Suprapubic skin (tissue), 4 donors: ENCODE measurements around the gene TNRC6B.

Source experiments
- EP300 ChIP-seq: sonication (generic); formaldehyde crosslinking; IDR thresholded peaks from one replicate; pipeline ENCODE4 v1.6.1; 2017; ENCODE audit warnings: antibody characterized with exemption
- POLR2A ChIP-seq, 2 donors: fragments of 450-650 bp; IDR thresholded peaks; one replicate each; pipeline ENCODE4 v1.6.1; 2017; ENCODE audit warnings: antibody characterized with exemption in 2 of 2, mild to moderate bottlenecking in 2 of 2, moderate library complexity in 2 of 2
- POLR2AphosphoS5 ChIP-seq, 3 donors: sonication (generic); formaldehyde crosslinking; IDR thresholded peaks; one replicate each; pipeline ENCODE4 v1.6.1; 2017; ENCODE audit warnings: antibody characterized with exemption in 3 of 3
- TF ChIP-seq, protein P1 (sequence below), 2 donors: fragments of 200-600 bp in 1 of 2; fragments of 450-650 bp in 1 of 2; sonication (generic) in 1 of 2; IDR thresholded peaks; one replicate each; pipeline ENCODE4 v1.5.1; 2016 to 2019; ENCODE audit warnings: antibody characterized with exemption in 2 of 2, mild to moderate bottlenecking in 1 of 2, moderate library complexity in 1 of 2

DNA sequence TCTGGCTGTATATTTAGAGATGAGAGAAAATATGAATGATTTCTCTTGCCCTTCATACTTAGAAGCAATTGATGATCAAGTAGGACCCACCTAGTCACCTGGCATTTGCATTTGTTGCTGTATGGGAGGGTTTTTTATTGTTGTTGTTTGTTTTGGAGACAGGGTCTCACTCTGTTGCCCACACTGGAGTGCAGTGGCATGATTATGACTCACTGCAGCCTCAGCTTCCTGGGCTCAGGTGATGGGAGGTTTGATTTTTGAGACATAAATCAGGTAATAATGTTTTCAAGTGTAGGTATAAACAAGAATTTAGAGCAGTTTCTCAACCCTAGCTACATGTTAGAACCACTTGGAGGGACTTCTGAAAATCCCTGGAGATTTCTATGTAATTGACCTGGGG lies 63.0 kb downstream of the TNRC6B start:
- TF ChIP-seq POLR2AphosphoS5 (IDR thresholded peaks at IDR 0.05) = no peak
- TF ChIP-seq, protein P1, sequence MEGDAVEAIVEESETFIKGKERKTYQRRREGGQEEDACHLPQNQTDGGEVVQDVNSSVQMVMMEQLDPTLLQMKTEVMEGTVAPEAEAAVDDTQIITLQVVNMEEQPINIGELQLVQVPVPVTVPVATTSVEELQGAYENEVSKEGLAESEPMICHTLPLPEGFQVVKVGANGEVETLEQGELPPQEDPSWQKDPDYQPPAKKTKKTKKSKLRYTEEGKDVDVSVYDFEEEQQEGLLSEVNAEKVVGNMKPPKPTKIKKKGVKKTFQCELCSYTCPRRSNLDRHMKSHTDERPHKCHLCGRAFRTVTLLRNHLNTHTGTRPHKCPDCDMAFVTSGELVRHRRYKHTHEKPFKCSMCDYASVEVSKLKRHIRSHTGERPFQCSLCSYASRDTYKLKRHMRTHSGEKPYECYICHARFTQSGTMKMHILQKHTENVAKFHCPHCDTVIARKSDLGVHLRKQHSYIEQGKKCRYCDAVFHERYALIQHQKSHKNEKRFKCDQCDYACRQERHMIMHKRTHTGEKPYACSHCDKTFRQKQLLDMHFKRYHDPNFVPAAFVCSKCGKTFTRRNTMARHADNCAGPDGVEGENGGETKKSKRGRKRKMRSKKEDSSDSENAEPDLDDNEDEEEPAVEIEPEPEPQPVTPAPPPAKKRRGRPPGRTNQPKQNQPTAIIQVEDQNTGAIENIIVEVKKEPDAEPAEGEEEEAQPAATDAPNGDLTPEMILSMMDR (IDR thresholded peaks at IDR 0.05) = no peak
- no peak for TF ChIP-seq POLR2A (IDR thresholded peaks at IDR 0.05)
- no peak for TF ChIP-seq EP300
